SK-N-MC (cell line): ENCODE data around the gene TMEM220.

Source experiments
- EZH2 ChIP-seq: fragments of 200-600 bp; sonication (generic); IDR thresholded peaks from one replicate; pipeline ENCODE4 v1.6.1; 2017; ENCODE audit warnings: antibody characterized with exemption
- FOXP2 ChIP-seq: optimal IDR thresholded peaks from 2 replicates; pipeline ENCODE3; 2011; ENCODE audit warnings: mild to moderate bottlenecking, moderate library complexity; ENCODE audit not compliant: insufficient read depth; ENCODE audit errors: extremely low read length, control extremely low read depth
- POLR2AphosphoS5 ChIP-seq: IDR thresholded peaks from 2 replicates; pipeline ENCODE4 v1.6.1; 2012; ENCODE audit warnings: mild to moderate bottlenecking, low read depth, low read length, borderline replicate concordance

- TF ChIP-seq POLR2AphosphoS5, result no peak
- no peak for TF ChIP-seq EZH2
- no peak for TF ChIP-seq FOXP2
Measured at GRCh38 chr17:10776381-10776780, 46.6 kb upstream of the TMEM220 start.
